HG02759 (cell line): ENCODE measurements around the gene VAMP1.
A peak's percentile ranks its signal among the peaks of the same experiment; 100 is the strongest.

Source experiments
- ATAC-seq: cut with Tn5 transposase; IDR thresholded peaks from one replicate; pipeline ENCODE4 v1.9.1; 2021; ENCODE audit warnings: mild to moderate bottlenecking, moderate library complexity; ENCODE audit not compliant: unreplicated experiment

Gene VAMP1

GRCh38 chr12:6426882-6427671 is 43.4 kb downstream of the VAMP1 start:
- ATAC-seq: peak; percentile 74

- no peak for ATAC-seq
Measured at GRCh38 chr12:6425590-6426531, 44.6 kb downstream of the VAMP1 start.

- no peak for ATAC-seq
Measured at GRCh38 chr12:6424866-6425265, 45.6 kb downstream of the VAMP1 start.

GRCh38 chr12:6424008-6424347 is 46.5 kb downstream of the VAMP1 start:
- ATAC-seq: no peak

GRCh38 chr12:6423267-6424007 is 47.0 kb downstream of the VAMP1 start:
- ATAC-seq: no peak

- no peak for ATAC-seq
Measured at GRCh38 chr12:6420364-6420763, 50.1 kb downstream of the VAMP1 start.

GRCh38 chr12:6418796-6419195 is 51.7 kb downstream of the VAMP1 start:
- ATAC-seq: no peak

GRCh38 chr12:6416596-6416995 is 53.9 kb downstream of the VAMP1 start:
- no peak for ATAC-seq
